HUES64 (cell line): ENCODE data around the gene TMTC3.
A peak's percentile ranks its signal among the peaks of the same experiment; 100 is the strongest.
"Not testable (repeated sequence)": the region's sequence is repeated elsewhere in the genome, so short reads cannot be mapped to it uniquely, and the experiment has no call there.

ENCODE experiments used
- H3K27ac ChIP-seq: 2 replicates; pipeline ENCODE4 v1.7.0; 2013; ENCODE audit warnings: low read depth, low read length, inconsistent platforms
- H3K27me3 ChIP-seq: 2 replicates; pipeline ENCODE4 v1.6.1; 2013; ENCODE audit warnings: mild to moderate bottlenecking, low read length; ENCODE audit not compliant: insufficient read depth
- H3K36me3 ChIP-seq: 2 replicates; pipeline ENCODE4 v1.6.1; 2013; ENCODE audit warnings: mild to moderate bottlenecking, low read length; ENCODE audit not compliant: insufficient read depth
- H3K4me1 ChIP-seq: 2 replicates; pipeline ENCODE4 v1.6.1; 2013; ENCODE audit warnings: mild to moderate bottlenecking, low read length, moderate library complexity; ENCODE audit not compliant: insufficient read depth
- H3K4me3 ChIP-seq: 2 replicates; pipeline ENCODE4 v1.5.1; 2013; ENCODE audit warnings: mild to moderate bottlenecking, low read length, moderate library complexity
- H3K9ac ChIP-seq: 2 replicates; pipeline ENCODE4 v1.6.1; 2013; ENCODE audit warnings: mild to moderate bottlenecking, low read depth, low read length
- H3K9me3 ChIP-seq: 2 replicates; pipeline ENCODE4 v1.6.1; 2013; ENCODE audit warnings: low read depth, low read length; ENCODE audit not compliant: insufficient read depth
- WGBS: fragments of 150-250, 120-280 bp; methylation state at CpG from one replicate; pipeline ENCODE4 v1.1.7; 2013; ENCODE audit warnings: missing lambda C conversion rate; 5-methylcytosine and 5-hydroxymethylcytosine counted together

Gene TMTC3

GRCh38 chr12:88139711-88140110 is 2.4 kb upstream of the TMTC3 start:
- peaks cover 16% of the 10 kb centered on the region for H3K36me3 ChIP-seq
- H3K4me1 ChIP-seq: peaks cover 17% of the 10 kb centered on the region
- not testable (repeated sequence) for H3K9ac ChIP-seq, H3K27me3 ChIP-seq, H3K9me3 ChIP-seq, H3K27ac ChIP-seq, H3K4me3 ChIP-seq
- WGBS: 92% methylated on average over 4 of the region's 4 CpGs

GRCh38 chr12:88141425-88141773 is 708 bp upstream of the TMTC3 start:
- H3K27ac ChIP-seq: no peak overlapping the region
- 19% methylated on average over 13 of the region's 13 CpGs for WGBS

GRCh38 chr12:88142610-88142991 is 494 bp downstream of the TMTC3 start:
- under 1% methylated on average over 18 of the region's 18 CpGs for WGBS
- H3K27me3 ChIP-seq: no peaks in the 10 kb centered on the region
- H3K27ac ChIP-seq: peak overlapping the region; percentile 73; the same call in 1 of the 2 replicates

More at GRCh38 chr12:88141425-88141773, 708 bp upstream of the TMTC3 start:
- H3K9ac ChIP-seq: peak overlapping the region; percentile 55
- peak overlapping the region; percentile 81 for H3K4me3 ChIP-seq
- peaks cover 34% of the 10 kb centered on the region for H3K4me1 ChIP-seq
- H3K36me3 ChIP-seq: peaks cover 6% of the 10 kb centered on the region
- no peaks in the 10 kb centered on the region for H3K9me3 ChIP-seq
- H3K27me3 ChIP-seq: no peaks in the 10 kb centered on the region

GRCh38 chr12:88144037-88144436 is 1.9 kb downstream of the TMTC3 start:
- H3K4me3 ChIP-seq: peak overlapping the region; percentile 81; the same call in 1 of the 2 replicates
- 85% methylated on average over 4 of the region's 5 CpGs for WGBS
- no peaks in the 10 kb centered on the region for H3K9me3 ChIP-seq
- peaks cover 46% of the 10 kb centered on the region for H3K4me1 ChIP-seq
- no peaks in the 10 kb centered on the region for H3K27me3 ChIP-seq
- no peak overlapping the region for H3K27ac ChIP-seq
- peaks cover 10% of the 10 kb centered on the region; the same call in 1 of the 2 replicates for H3K36me3 ChIP-seq
- no peak overlapping the region for H3K9ac ChIP-seq

More at GRCh38 chr12:88142610-88142991, 494 bp downstream of the TMTC3 start:
- Histone ChIP-seq H3K4me1 (peaks cover 41% of the 10 kb centered on the region), H3K4me3 (peak overlapping the region; percentile 81), H3K9me3 (no peaks in the 10 kb centered on the region), H3K36me3 (peaks cover 2% of the 10 kb centered on the region), H3K9ac (peak overlapping the region; percentile 73)

GRCh38 chr12:88144546-88145468 is 2.7 kb downstream of the TMTC3 start:
- no peaks in the 10 kb centered on the region for H3K9me3 ChIP-seq
- H3K36me3 ChIP-seq: peaks cover 10% of the 10 kb centered on the region; the same call in 1 of the 2 replicates
- H3K9ac ChIP-seq: peak overlapping the region; percentile 34; the same call in 1 of the 2 replicates
- peaks cover 46% of the 10 kb centered on the region for H3K4me1 ChIP-seq
- peak overlapping the region; percentile 59 for H3K27ac ChIP-seq
- H3K4me3 ChIP-seq: 0 out of 2 replicates have a peak overlapping the region, but pooled peaks have one; percentile 81
- H3K27me3 ChIP-seq: no peaks in the 10 kb centered on the region
- WGBS: 86% methylated on average over 3 of the region's 3 CpGs

- H3K9me3 ChIP-seq: no peaks in the 10 kb centered on the region
- peaks cover 10% of the 10 kb centered on the region; the same call in 1 of the 2 replicates for H3K36me3 ChIP-seq
- WGBS: 50% methylated on average over 5 of the region's 5 CpGs
- H3K27me3 ChIP-seq: no peaks in the 10 kb centered on the region
- peaks cover 46% of the 10 kb centered on the region for H3K4me1 ChIP-seq
- H3K27ac ChIP-seq: peak overlapping the region; percentile 59
- 0 out of 2 replicates have a peak overlapping the region, but pooled peaks have one; percentile 4 for H3K4me3 ChIP-seq
- H3K9ac ChIP-seq: peak overlapping the region; percentile 34; the same call in 1 of the 2 replicates
These were observed 3.7 kb downstream of the TMTC3 start for GRCh38 chr12:88145567-88146505.

GRCh38 chr12:88150063-88150462 is 8.0 kb downstream of the TMTC3 start:
- no peak overlapping the region for H3K27ac ChIP-seq
- peaks cover 10% of the 10 kb centered on the region; the same call in 1 of the 2 replicates for H3K36me3 ChIP-seq
- no peaks in the 10 kb centered on the region for H3K27me3 ChIP-seq
- peaks cover 38% of the 10 kb centered on the region for H3K4me1 ChIP-seq
- no peak overlapping the region for H3K4me3 ChIP-seq
- WGBS: 92% methylated on average over 2 of the region's 2 CpGs
- no peaks in the 10 kb centered on the region for H3K9me3 ChIP-seq
- H3K9ac ChIP-seq: no peak overlapping the region

- Histone ChIP-seq H3K36me3 (peaks cover 5% of the 10 kb centered on the region; the same call in 1 of the 2 replicates), H3K4me3 (no peak overlapping the region), H3K27me3 (no peaks in the 10 kb centered on the region), H3K4me1 (peaks cover 29% of the 10 kb centered on the region), H3K9ac (no peak overlapping the region), H3K9me3 (no peaks in the 10 kb centered on the region), H3K27ac (no peak overlapping the region)
- WGBS: no CpG with 5 or more reads among the region's 3 CpGs
These were observed 11.9 kb downstream of the TMTC3 start for GRCh38 chr12:88153959-88154358.

GRCh38 chr12:88156075-88156654 is 14.1 kb downstream of the TMTC3 start:
- no peak overlapping the region for H3K4me3 ChIP-seq
- 95% methylated on average over 1 of the region's 1 CpG for WGBS
- peaks cover 17% of the 10 kb centered on the region for H3K36me3 ChIP-seq
- no peak overlapping the region; the same call in 1 of the 2 replicates for H3K27ac ChIP-seq
- H3K27me3 ChIP-seq: no peaks in the 10 kb centered on the region
- H3K4me1 ChIP-seq: peaks cover 32% of the 10 kb centered on the region
- no peak overlapping the region for H3K9ac ChIP-seq
- H3K9me3 ChIP-seq: no peaks in the 10 kb centered on the region

GRCh38 chr12:88163371-88163770 is 21.3 kb downstream of the TMTC3 start:
- no peaks in the 10 kb centered on the region for H3K27me3 ChIP-seq
- H3K4me1 ChIP-seq: peaks cover 12% of the 10 kb centered on the region
- H3K9me3 ChIP-seq: no peaks in the 10 kb centered on the region
- no peak overlapping the region for H3K4me3 ChIP-seq
- 97% methylated on average over 2 of the region's 2 CpGs for WGBS
- H3K27ac ChIP-seq: no peak overlapping the region
- H3K9ac ChIP-seq: no peak overlapping the region
- peaks cover 66% of the 10 kb centered on the region for H3K36me3 ChIP-seq
